Stimulated activated CD4-positive, alpha-beta T cell treated with anti-CD3 and anti-CD28 coated beads, Interleukin-2, amount 100 ng/mL, for 4 hours (primary cell): Measurements from ENCODE around the gene AVPI1.
"Not testable (repeated sequence)": the region's sequence is repeated elsewhere in the genome, so short reads cannot be mapped to it uniquely, and the experiment has no call there.

Experiments used
- DNase-seq: peaks from one replicate; pipeline ENCODE4 v3.0.0-alpha.2; 2020; ENCODE audit warnings: low read depth

Gene AVPI1

DNA sequence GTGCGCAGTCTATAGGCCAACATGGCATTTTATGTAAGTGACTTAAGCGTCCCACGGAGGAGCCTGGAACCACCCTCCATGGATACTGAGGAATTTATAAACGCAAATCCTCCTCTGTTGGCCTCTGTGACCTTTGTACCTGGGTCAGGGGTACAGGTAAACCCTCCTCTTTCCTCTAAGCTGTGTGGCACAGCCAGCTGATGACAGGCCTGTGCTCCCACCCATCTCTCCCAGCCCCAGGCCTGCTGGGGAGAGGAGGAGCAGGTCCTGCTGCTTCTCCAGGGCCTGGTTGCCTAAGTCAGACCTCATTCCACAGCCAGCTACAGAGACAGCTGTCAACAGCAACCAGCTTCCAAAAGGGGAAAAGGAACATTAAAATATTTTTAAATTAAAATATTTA lies 5.0 kb downstream of the AVPI1 start:
- no peak for DNase-seq

DNA sequence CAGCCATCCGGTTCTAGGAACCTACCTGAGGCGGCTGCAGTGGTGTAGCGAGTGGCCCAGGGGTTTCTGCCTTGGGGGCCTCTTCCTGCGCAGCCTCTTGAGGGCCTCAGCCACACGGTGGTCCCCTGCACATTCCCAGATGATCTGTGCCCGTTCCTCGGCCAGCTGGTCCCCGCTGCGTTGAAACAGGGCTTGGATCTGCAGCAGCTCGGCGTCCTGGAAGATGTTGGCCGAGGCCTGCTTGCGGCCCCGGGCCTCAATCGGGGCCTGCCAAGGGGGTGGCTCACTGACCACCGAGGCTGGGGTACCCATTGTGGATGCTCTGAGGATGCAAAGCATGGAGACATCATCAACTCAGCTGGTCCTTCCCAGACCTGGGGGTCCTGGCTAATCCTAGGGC lies 7.4 kb downstream of the AVPI1 start:
- DNase-seq, result no peak

GRCh38 chr10:97676770-97677581 lies 10.1 kb downstream of the AVPI1 start:
- DNase-seq, result peak; percentile 38

- DNase-seq, result no peak
Measured at GRCh38 chr10:97675222-97675621, 11.8 kb downstream of the AVPI1 start.

DNA sequence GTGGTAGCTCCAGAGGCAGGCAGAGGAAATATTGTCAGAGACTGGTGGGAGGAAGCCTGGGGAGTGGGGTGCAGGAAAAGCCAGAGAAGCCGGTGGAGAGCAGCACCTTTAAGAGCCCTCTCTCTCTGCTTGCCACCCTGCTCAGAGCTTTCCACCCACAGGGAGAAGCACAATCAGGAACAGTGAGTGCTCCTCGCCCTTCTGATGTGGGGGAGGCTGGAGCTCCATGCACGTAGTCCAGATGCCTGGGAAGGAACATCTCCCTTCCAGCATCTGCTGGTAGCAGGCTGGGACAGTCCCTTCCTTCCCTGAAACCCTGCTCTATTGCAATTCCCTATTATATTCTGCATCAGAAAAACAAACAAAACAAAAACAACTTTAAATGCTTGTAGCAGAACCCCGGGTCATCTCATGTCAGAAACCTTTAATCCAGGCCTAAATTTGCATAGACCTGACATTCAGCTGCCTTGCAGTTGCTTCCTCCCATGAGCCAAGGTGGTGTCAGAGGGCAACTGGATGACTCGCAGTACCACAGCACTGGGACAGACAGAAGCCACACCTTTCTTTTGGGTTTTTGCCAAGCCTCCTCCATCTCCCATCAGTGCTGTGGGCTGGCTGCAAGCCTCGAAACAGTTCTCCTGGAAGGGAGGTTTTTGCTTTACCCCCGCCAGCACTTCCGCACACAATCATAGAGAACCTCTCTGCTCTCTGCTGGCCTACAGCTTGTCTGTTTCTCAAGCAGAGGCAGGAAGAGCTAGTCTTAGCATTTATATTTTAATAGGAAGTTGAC lies 13.1 kb downstream of the AVPI1 start:
- no peak for DNase-seq

DNA sequence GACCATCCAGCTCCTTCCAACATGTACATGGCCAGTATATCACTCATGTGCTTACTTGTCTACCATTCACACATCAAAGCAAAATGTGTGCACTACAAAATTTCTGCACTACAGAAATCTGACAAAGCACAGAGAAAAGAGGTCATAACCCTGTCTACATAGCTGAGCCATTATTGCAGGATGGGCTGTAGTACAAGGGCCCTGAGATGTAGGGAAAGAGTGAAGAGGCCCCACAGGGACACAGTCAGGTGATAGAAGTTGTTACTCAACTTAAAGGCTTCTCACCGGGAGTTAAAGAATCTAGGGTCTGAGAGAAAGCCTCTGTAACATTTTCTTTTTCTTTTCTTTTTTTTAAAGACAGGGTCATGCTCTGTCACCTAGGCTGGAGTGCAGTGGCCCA lies 17.5 kb downstream of the AVPI1 start:
- no peak for DNase-seq

DNA sequence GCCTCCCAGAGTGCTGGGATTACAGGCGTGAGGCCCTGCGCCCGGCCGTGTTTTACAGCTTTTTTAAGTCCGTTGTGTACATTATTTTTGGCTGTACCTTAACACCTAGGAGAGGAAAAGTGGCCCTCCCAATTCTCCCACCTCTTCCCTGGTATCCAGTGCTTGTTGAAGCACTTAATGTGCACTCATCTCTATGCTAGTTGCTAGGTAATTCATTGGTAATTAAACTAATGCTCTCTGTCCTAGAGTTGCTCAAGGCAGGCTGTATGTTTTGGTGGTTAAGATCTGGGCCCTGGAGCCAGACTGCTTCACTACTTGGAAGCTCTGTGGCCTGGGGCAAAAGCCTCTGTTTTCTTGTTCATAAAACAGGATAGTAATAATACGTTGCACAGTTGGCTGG lies 19.6 kb downstream of the AVPI1 start:
- DNase-seq, result no peak

- DNase-seq, result no peak
Measured at GRCh38 chr10:97666992-97667391, 20.0 kb downstream of the AVPI1 start.

- DNase-seq, result no peak
Measured at GRCh38 chr10:97664282-97664850, 22.7 kb downstream of the AVPI1 start.

DNA sequence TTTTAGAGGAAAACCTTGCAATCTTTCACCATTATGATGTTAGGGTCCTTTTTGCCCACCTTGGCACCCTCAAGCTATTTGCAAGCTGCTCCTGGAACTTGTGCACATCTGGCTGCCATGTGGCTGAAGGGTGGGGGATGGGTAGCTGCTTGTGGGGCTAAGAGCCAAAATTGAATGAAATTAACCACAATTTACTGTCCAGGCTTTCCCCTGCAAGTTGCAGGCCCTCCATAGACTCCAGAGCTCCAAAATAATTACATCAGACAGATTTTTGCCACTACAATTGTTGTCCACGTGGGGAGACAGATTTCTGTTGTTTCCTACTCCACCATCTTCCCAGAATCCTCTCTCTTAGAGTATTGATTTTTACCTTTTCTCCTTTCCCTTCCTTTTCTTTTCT lies 27.5 kb downstream of the AVPI1 start:
- DNase-seq, result no peak

GRCh38 chr10:97656777-97657176 lies 30.3 kb downstream of the AVPI1 start:
- DNase-seq, result no peak

DNA sequence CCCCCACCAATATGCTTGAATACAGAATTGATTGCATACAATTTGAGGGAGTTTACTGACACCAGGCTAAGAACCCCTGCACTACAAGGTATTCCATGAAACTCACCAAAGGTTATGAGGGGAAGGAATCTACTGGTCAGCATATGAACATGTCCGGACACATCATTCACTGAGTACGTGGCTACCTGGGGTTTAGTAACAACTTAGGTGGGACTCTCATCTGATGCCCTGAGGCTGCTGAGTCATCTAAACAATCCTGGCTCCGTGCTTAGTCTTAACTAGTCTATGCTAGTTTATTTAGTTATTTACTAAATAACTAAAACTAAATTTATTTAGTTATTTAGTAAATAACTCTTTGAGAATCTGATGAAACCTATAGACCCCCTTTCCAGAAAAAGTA lies 35.3 kb downstream of the AVPI1 start:
- DNase-seq, result no peak

GRCh38 chr10:97650726-97651125 lies 36.3 kb downstream of the AVPI1 start:
- no peak for DNase-seq

- not testable (repeated sequence) for DNase-seq
Measured at GRCh38 chr10:97649405-97649750, 37.7 kb downstream of the AVPI1 start.

DNA sequence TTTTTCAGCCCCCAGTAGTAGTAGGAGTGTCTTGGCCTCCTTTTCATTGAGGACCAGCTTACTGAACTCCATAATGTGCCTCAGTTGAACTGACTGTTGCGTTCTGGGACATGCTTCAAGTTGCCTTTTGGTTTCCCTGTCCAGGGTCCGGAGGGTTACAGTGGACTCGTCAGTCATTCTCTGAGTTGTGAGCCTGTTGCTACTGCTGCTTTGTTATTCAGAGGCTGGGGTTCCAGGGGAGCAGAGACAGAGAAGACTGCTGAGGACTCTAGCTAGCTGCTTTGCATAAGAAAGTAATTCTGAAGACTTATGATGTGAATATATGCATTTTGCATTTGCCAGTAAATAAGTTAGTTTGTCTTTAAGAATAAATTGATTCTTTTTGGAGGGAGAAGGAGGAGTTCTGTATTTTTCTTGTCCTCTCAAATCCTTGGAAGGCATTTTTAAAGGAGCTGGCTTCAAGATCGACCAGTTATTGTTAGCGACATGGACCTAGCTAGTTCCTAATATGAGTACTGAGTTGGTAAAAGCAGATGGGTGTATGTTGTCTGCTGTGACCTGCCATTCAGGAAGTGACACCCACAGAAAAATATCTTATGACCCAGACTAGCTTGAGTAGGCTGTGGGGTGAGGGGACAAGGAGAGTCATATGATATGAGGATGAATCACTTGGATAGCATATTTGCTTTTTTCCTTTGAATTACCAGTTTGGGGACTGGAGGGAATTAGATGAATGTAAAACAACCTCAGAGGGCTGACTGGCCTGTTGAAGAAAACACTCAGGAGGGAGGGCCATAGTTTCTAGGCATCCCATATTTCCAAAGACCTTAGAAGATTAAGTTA lies 38.3 kb downstream of the AVPI1 start:
- peak; percentile 29 for DNase-seq

DNA sequence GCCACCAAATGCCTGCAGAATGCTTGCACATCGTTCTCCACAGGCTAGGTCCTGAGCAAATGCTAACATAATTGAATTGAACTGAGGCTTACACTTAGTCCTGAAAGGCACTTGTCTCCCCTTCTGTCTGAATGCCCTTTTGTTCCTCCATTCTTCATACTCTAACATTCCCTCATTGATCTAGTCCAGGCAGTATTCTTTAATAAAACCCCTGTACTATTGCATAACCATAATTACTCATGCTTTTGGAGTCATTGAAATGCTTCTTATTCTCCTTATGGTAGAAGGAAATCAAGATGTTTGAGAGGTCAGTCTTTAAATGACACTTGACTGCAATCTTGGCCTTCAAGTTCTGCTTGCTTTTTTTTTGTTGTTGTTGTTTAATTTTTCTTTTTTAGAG lies 39.5 kb downstream of the AVPI1 start:
- no peak for DNase-seq

DNA sequence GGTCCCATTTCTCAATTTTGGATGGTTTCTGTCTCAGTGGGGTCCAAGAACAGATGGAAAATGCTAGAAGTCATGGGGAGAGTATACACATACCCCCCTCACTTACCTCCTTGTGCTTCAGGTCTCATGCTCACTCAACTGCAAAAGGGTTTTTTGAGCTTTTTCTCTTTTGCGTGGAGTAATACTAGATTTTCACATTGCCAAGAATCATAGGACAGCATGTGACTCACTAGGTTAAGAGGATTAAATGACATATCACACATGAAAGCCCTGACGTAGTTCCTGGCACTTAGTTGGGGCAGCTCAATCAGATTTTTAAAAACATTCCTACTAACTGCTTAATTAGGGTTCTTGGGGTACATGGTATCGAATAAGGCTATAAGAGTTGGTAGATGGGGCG lies 42.1 kb downstream of the AVPI1 start:
- DNase-seq, result no peak

DNA sequence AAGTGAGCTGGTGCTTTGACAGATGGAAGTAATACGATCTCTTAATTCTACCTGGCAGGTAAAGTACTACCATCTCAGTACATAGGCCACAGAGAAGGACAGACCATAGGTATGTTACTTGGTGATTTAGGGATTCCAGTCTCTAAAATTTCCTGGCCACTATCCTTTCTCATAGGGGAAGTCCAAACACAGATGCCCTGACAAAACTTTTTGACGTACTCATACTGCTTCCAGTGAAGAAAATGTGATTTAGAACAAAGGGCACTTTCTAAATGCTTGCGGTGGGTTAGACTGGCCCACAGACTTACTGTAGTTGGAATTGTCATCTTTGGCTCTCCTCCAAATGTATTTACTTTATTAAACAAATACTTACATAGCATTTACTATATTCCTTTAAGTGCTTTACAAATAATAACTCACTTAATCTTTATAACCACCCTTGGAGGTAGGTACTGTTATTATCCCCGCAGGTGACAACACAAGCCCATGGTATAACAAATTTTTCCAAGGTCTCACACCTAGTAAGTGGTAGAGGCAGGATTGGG lies 43.5 kb downstream of the AVPI1 start:
- DNase-seq, result no peak

GRCh38 chr10:97642471-97643159 lies 44.4 kb downstream of the AVPI1 start:
- DNase-seq, result not testable (repeated sequence)

DNA sequence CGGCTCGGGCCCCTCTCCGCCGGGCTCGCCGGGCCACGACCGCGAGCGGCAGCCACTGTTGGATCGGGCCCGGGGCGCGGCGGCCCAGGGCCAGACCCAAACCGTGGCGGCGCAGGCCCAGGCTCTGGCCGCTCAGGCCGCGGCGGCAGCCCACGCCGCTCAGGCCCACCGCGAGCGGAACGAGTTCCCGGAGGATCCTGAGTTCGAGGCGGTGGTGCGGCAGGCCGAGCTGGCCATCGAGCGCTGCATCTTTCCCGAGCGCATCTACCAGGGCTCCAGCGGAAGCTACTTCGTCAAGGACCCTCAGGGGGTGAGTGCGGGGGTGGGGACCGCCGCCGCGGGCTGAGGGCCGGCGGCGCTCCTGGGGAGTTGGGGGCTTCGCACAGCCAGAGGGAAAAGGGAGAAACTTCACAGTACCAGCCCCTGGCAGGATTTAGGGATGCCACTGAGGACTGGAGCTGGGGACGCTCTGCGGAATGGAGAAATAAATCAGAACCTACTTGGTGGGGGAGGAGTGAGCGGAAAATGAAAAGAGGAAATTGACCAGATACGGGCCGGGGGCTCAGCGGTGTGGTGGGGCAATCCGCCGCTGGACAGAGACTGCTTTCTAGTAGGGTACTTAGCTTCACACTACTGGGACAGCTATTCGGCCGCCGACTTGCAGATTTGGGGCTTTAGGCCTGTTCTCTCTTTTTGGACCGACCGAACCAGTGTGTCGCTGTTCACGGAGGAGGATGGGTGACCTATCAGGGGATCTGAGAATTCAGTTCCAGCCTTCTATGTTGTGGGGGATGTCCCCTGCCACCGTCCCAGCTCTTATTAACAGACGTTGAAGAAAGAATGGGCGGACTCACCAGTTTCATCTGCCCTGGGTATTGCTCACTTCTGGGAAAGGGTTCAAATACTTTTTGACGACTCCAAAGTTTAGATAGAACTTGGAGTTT lies 45.9 kb downstream of the AVPI1 start:
- DNase-seq, result no peak
